H1 (cell line): Measurements from ENCODE around the gene INPP4A. TPM values are rescaled to one million over a fixed set of nuclear protein-coding genes. Genes with fewer than 3 reads are reported as not detected.

ENCODE experiments used
- CTCF ChIA-PET: fragments of 300-600 bp; sonication (Branson Sonifier 250); formaldehyde crosslinking; loops from one replicate; lab custom pipeline; 2021; ENCODE audit not compliant: partially characterized antibody; lab: Charles Lee
- POLR2A ChIA-PET: fragments of 300-600 bp; sonication (Branson Sonifier 250); formaldehyde crosslinking; loops from one replicate; lab custom pipeline; 2021; ENCODE audit warnings: inconsistent platforms; ENCODE audit not compliant: partially characterized antibody; lab: Charles Lee
- DNase-seq, 2 experiments: peaks; one replicate each; pipeline versions ENCODE4 v3.0.0 to v3.0.0-alpha.2; 2010 to 2022; ENCODE audit warnings: low spot score in 2 of 2, low read depth in 1 of 2, mixed read lengths in 1 of 2
- FAIRE-seq: peaks from 2 replicates; lab custom pipeline; 2011; peaks lifted over from hg19 to GRCh38; lab: Jason Lieb, UNC
- H2AFZ ChIP-seq: 2 replicates; pipeline ENCODE4 v1.8.1; 2012; ENCODE audit warnings: low read length, inconsistent platforms
- H2AK5ac ChIP-seq: 2 replicates; pipeline ENCODE4 v1.6.1; 2013; ENCODE audit warnings: low read depth, low read length
- H2BK120ac ChIP-seq: replicated peaks from 2 replicates; pipeline ENCODE3; 2013; ENCODE audit warnings: low read depth, low read length, inconsistent platforms
- H2BK12ac ChIP-seq: 2 replicates; pipeline ENCODE4 v1.6.1; 2013; ENCODE audit warnings: low read depth, low read length
- H2BK15ac ChIP-seq: 2 replicates; pipeline ENCODE4 v1.6.1; 2013; ENCODE audit warnings: low read length
- H2BK20ac ChIP-seq: 2 replicates; pipeline ENCODE4 v1.6.1; 2013; ENCODE audit warnings: low read length
- H2BK5ac ChIP-seq: 2 replicates; pipeline ENCODE4 v1.6.1; 2013; ENCODE audit warnings: low read depth, low read length
- H3K14ac ChIP-seq: 2 replicates; pipeline ENCODE4 v1.6.1; 2013; ENCODE audit warnings: inconsistent platforms; ENCODE audit not compliant: insufficient read length
- H3K18ac ChIP-seq: 2 replicates; pipeline ENCODE4 v1.6.1; 2013; ENCODE audit warnings: low read length; ENCODE audit errors: extremely low read depth
- H3K23ac ChIP-seq: 2 replicates; pipeline ENCODE4 v1.6.1; 2013; ENCODE audit warnings: inconsistent platforms; ENCODE audit not compliant: insufficient read length
- H3K23me2 ChIP-seq: 2 replicates; pipeline ENCODE4 v1.6.1; 2013; ENCODE audit warnings: low read depth, low read length
- H3K27ac ChIP-seq: 2 replicates; pipeline ENCODE4 v1.6.1; 2011; ENCODE audit warnings: low read depth, low read length, inconsistent platforms
- H3K27me3 ChIP-seq, 4 experiments: replicated peaks in 1 of 4; 1 replicate in 1 of 4; 2 replicates in 3 of 4; pipeline versions ENCODE4 v1.6.1 to v1.8.1; 2011 to 2013; ENCODE audit warnings: low read length in 3 of 4, mild to moderate bottlenecking in 3 of 4, inconsistent platforms in 2 of 4, mixed read lengths in 2 of 4, moderate library complexity in 1 of 4; ENCODE audit not compliant: control insufficient read depth in 3 of 4, insufficient read depth in 3 of 4; ENCODE audit errors: extremely low read depth in 1 of 4
- H3K36me3 ChIP-seq, 4 experiments: 2 replicates each; pipeline versions ENCODE4 v1.6.1 to v1.8.1; 2011 to 2013; ENCODE audit warnings: mild to moderate bottlenecking in 4 of 4, low read length in 3 of 4, moderate library complexity in 2 of 4, control low read depth in 1 of 4, inconsistent platforms in 1 of 4; ENCODE audit not compliant: insufficient read depth in 4 of 4, control insufficient read depth in 2 of 4
- H3K4ac ChIP-seq: replicated peaks from 2 replicates; pipeline ENCODE3; 2013; ENCODE audit warnings: low read length, low read depth, mixed read lengths, inconsistent platforms; ENCODE audit not compliant: insufficient read length
- H3K4me1 ChIP-seq, 4 experiments: replicated peaks in 1 of 4; 1 replicate in 1 of 4; 2 replicates in 3 of 4; pipeline versions ENCODE4 v1.6.1 to v1.8.1; 2011 to 2013; ENCODE audit warnings: low read length in 3 of 4, inconsistent platforms in 2 of 4, mixed read lengths in 1 of 4; ENCODE audit not compliant: insufficient read depth in 4 of 4, control insufficient read depth in 3 of 4
- H3K4me2 ChIP-seq, 2 experiments: 2 replicates each; pipeline versions ENCODE4 v1.6.1 to v1.8.1; 2011 to 2013; ENCODE audit warnings: low read depth in 2 of 2, low read length in 2 of 2, control low read depth in 1 of 2, inconsistent platforms in 1 of 2, mild to moderate bottlenecking in 1 of 2; ENCODE audit not compliant: insufficient read depth in 1 of 2
- H3K4me3 ChIP-seq, 4 experiments: fragments of 200-600, 300-600 bp in 1 of 4; sonication (generic), shearing (Covaris generic), sonication (Bioruptor Twin) in 1 of 4; 2 replicates each; pipeline versions ENCODE4 v1.5.1 to v1.8.1; 2011 to 2016; ENCODE audit warnings: low read length in 4 of 4, low read depth in 3 of 4, control low read depth in 2 of 4, inconsistent platforms in 2 of 4, mild to moderate bottlenecking in 2 of 4, mixed read lengths in 1 of 4, moderate library complexity in 1 of 4; ENCODE audit not compliant: insufficient read depth in 2 of 4; ENCODE audit errors: extremely low read depth in 1 of 4
- H3K56ac ChIP-seq: replicated peaks from 2 replicates; pipeline ENCODE3; 2013; ENCODE audit warnings: low read depth, mild to moderate bottlenecking, mixed read lengths, low read length, inconsistent platforms; ENCODE audit not compliant: insufficient read length
- H3K79me1 ChIP-seq: 2 replicates; pipeline ENCODE4 v1.6.1; 2013; ENCODE audit warnings: low read depth, low read length, control low read depth
- H3K79me2 ChIP-seq, 2 experiments: 2 replicates each; pipeline versions ENCODE4 v1.6.1 to v1.8.1; 2012 to 2013; ENCODE audit warnings: low read length in 2 of 2, mild to moderate bottlenecking in 2 of 2, inconsistent platforms in 1 of 2; ENCODE audit not compliant: insufficient read depth in 2 of 2, control insufficient read depth in 1 of 2
- H3K9ac ChIP-seq, 4 experiments: replicated peaks in 1 of 4; 1 replicate in 1 of 4; 2 replicates in 3 of 4; pipeline versions ENCODE4 v1.6.1 to v1.8.1; 2011 to 2013; ENCODE audit warnings: low read depth in 3 of 4, low read length in 3 of 4, control low read depth in 2 of 4, mild to moderate bottlenecking in 2 of 4, moderate library complexity in 2 of 4, inconsistent platforms in 1 of 4; ENCODE audit errors: extremely low read depth in 1 of 4
- H3K9me3 ChIP-seq, 2 experiments: 2 replicates each; pipeline versions ENCODE4 v1.6.1 to v1.8.1; 2012 to 2013; ENCODE audit warnings: mild to moderate bottlenecking in 2 of 2, moderate library complexity in 2 of 2, control low read depth in 1 of 2, inconsistent platforms in 1 of 2, low read depth in 1 of 2, low read length in 1 of 2, mixed read lengths in 1 of 2; ENCODE audit not compliant: insufficient read depth in 2 of 2
- H4K20me1 ChIP-seq, 2 experiments: replicated peaks in 1 of 2; 2 replicates each; pipeline versions ENCODE3 to v1.8.1; 2011 to 2013; ENCODE audit warnings: inconsistent platforms in 2 of 2, low read length in 2 of 2, mild to moderate bottlenecking in 1 of 2; ENCODE audit not compliant: insufficient read depth in 2 of 2, control insufficient read depth in 1 of 2
- H4K5ac ChIP-seq: 2 replicates; pipeline ENCODE4 v1.6.1; 2013; ENCODE audit warnings: low read length, low read depth, mixed read lengths, inconsistent platforms; ENCODE audit not compliant: insufficient read length
- H4K8ac ChIP-seq: 2 replicates; pipeline ENCODE4 v1.8.0; 2013; ENCODE audit warnings: mild to moderate bottlenecking, moderate library complexity, low read length, inconsistent platforms; ENCODE audit not compliant: insufficient read depth; ENCODE audit errors: extremely low read depth
- H4K91ac ChIP-seq: replicated peaks from 2 replicates; pipeline ENCODE3; 2013; ENCODE audit warnings: low read length, mixed read lengths, inconsistent platforms; ENCODE audit not compliant: insufficient read length
- BCL11A ChIP-seq, 2 experiments: IDR thresholded peaks; one replicate each; pipeline ENCODE4 v1.6.1; 2011; ENCODE audit warnings: low read depth in 2 of 2, low read length in 2 of 2, mild to moderate bottlenecking in 2 of 2
- BRCA1 ChIP-seq: IDR thresholded peaks from 2 replicates; pipeline ENCODE4 v1.6.1; 2012; ENCODE audit warnings: low read depth, low read length, improper control_type of control experiment
- CBX8 ChIP-seq: fragments of 300-800, 300-1000 bp; sonication (generic); IDR thresholded peaks from 2 replicates; pipeline ENCODE4 v1.7.1; 2016; ENCODE audit warnings: low read depth, low read length, borderline replicate concordance
- MAX ChIP-seq: IDR thresholded peaks from 2 replicates; pipeline ENCODE4 v1.6.1; 2012; ENCODE audit warnings: inconsistent platforms
- PHF8 ChIP-seq: fragments of 200-600 bp; sonication (generic); conservative IDR thresholded peaks from 2 replicates; pipeline ENCODE4 v1.7.1; 2012; ENCODE audit warnings: low read depth, mild to moderate bottlenecking, inconsistent platforms, low read length, moderate library complexity
- POU5F1 ChIP-seq: IDR thresholded peaks from 2 replicates; pipeline ENCODE4 v1.6.1; 2011; ENCODE audit warnings: low read depth, mild to moderate bottlenecking, low read length, moderate library complexity
- RBBP5 ChIP-seq: IDR thresholded peaks from 2 replicates; pipeline ENCODE4 v1.7.1; 2012; ENCODE audit warnings: low read depth, mild to moderate bottlenecking, inconsistent platforms, low read length, moderate library complexity, borderline replicate concordance
- SP2 ChIP-seq: IDR thresholded peaks from 2 replicates; pipeline ENCODE4 v1.6.1; 2012; ENCODE audit warnings: mild to moderate bottlenecking, low read length, inconsistent platforms
- YY1 ChIP-seq: IDR thresholded peaks from 2 replicates; pipeline ENCODE4 v1.6.1; 2011; ENCODE audit warnings: low read depth, mild to moderate bottlenecking, low read length
- polyA plus RNA-seq, 7 experiments: library from polyadenylated mRNA; depleted of rRNA in 3 of 7; stranded (reverse) in 5 of 7; unstranded in 2 of 7; fragments of >200 nt in 5 of 7; fragments of 200-250 nt in 2 of 7; gene quantifications; 1 replicate in 5 of 7; 2 replicates in 1 of 7; 4 replicates in 1 of 7; pipeline versions ENCODE4 v1.2.1 to v1.2.3, GENCODE V29; 2011 to 2013; ENCODE audit warnings: missing spikeins in 2 of 7, mixed read lengths in 2 of 7
- total RNA-seq: library from RNA; stranded (reverse); fragmentation: NEBNext Ultra II Directional; extraction: Animal tissue kit (Norgen Biotek cat#: 25700); gene quantifications from 2 replicates; pipeline ENCODE4 v1.2.1, GENCODE V29; 2021

Gene INPP4A
- total and polyA plus RNA-seq, 2 of the 8 experiments (the other 6 are each of a cell fraction or from before 2014, with no cell fraction given) = 25.6 to 34.3 TPM

DNA sequence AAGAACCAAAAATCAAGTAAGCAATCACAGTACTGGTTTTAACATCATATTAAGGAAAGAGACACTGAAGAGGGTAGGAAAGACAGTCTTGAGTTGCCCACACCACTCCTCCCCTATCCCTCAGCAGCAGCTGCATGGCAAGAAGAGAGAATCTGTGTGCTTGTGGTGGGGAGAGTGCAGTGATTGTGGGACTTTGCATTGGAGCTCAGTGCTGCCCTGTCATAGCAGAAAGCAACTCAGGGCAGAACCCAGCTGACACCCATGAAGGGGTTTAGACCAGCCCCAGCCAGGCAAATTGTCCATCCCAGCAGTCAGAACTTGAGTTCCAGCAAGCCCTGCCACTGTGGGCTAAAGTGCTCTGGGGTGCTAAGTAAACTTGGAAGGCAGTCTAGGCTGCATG is 40.8 kb upstream of the INPP4A start:
- no peak overlapping the region for H3K27ac ChIP-seq
- no peak overlapping the region for H2BK120ac ChIP-seq
- no peak overlapping the region for H2BK12ac ChIP-seq
- no peaks in the 10 kb centered on the region for H3K79me1 ChIP-seq
- no peak overlapping the region for H3K4me3 ChIP-seq
- H3K23ac ChIP-seq = no peak overlapping the region
- H2AFZ ChIP-seq = no peak overlapping the region
- H4K8ac ChIP-seq = no peak overlapping the region
- no peaks in the 10 kb centered on the region for H3K9me3 ChIP-seq
- no peak overlapping the region for H3K4me2 ChIP-seq
- H3K36me3 ChIP-seq = no peaks in the 10 kb centered on the region
- H4K91ac ChIP-seq = no peak overlapping the region
- no peaks in the 10 kb centered on the region for H3K27me3 ChIP-seq
- no peak overlapping the region for H3K4ac ChIP-seq
- H3K56ac ChIP-seq = no peak overlapping the region
- H4K20me1 ChIP-seq = no peaks in the 10 kb centered on the region
- H2BK15ac ChIP-seq = no peak overlapping the region
- H2BK5ac ChIP-seq = no peak overlapping the region
- H3K79me2 ChIP-seq = no peaks in the 10 kb centered on the region
- peaks cover 0 to 4% (median under 1%) of the 10 kb centered on the region in 4 experiments; a peak in 1 of 7 replicates for H3K4me1 ChIP-seq
- DNase-seq (no peak), FAIRE-seq (no peak)
- no peak overlapping the region for H2BK20ac ChIP-seq
- H3K23me2 ChIP-seq = no peaks in the 10 kb centered on the region
- no peak overlapping the region for H3K14ac ChIP-seq
- TF ChIP-seq CBX8 = no peak
- TF ChIP-seq SP2 = no peak
- no peak for TF ChIP-seq BCL11A (IDR thresholded peaks at IDR 0.05; ENCODE audit: low read depth in 2 of 2, low read length in 2 of 2)
- TF ChIP-seq MAX = no peak
- no peak for TF ChIP-seq POU5F1
- no peak for TF ChIP-seq RBBP5
- no peak for TF ChIP-seq YY1
- no peak for TF ChIP-seq PHF8
- TF ChIP-seq BRCA1 = no peak
- no peak overlapping the region for H3K18ac ChIP-seq
- CTCF ChIA-PET = interaction anchor here (1.0 to 1.7 kb wide), 3 partner anchors 8 to 16 kb away, joined by 3 to 4 read pairs (median 4); no protein-coding TSS in a partner anchor
- POLR2A ChIA-PET = no interaction called here
- H3K9ac ChIP-seq = no peak overlapping the region
- H4K5ac ChIP-seq = no peak overlapping the region
- no peak overlapping the region for H2AK5ac ChIP-seq
